IPS DF 19.7 (cell line): ENCODE results near the gene APLP2.

Experiments used
- DNase-seq: peaks from one replicate; pipeline ENCODE4 v3.0.0-alpha.2; 2013; ENCODE audit warnings: low read depth, low spot score

APLP2 gene

DNA sequence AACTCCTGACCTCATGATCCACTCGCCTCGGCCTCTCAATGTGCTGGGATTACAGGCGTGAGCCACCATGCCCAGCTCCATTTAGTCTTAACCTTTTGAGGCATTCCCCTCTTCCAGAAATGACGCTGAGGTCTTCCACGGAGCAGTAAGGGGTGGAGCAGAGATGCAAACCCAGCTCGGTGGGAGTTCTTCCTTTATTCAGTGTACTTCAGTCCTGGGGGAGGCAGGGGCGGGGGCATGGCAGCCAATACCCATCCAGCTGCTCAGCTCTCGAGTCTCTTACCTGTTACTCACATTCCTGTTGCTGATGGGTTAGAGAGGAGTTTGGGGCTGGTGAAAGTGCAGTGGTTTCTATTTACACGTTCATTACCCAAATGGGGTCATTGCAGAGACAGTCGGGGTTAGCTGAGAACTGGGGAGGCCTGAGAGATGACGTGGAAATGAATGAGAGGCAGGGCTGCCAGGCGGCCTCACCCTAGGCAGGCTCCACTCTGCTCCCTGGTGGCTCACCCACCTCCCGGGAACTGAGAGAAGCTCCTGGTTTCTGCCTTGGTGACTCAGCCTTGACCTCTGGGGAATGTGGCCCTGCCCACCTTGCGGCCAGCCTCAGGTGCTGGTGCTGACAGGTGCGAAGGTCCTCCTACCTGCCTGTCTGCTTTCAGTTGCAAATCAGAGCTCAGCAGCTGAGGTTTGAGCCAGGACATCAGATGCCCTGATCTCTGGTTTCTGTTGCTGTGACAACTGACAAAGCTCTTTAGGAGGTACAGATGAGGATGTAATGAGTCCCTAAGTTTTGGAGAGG lies 76.5 kb downstream of the APLP2 start:
- DNase-seq, result peak; percentile 92

DNA sequence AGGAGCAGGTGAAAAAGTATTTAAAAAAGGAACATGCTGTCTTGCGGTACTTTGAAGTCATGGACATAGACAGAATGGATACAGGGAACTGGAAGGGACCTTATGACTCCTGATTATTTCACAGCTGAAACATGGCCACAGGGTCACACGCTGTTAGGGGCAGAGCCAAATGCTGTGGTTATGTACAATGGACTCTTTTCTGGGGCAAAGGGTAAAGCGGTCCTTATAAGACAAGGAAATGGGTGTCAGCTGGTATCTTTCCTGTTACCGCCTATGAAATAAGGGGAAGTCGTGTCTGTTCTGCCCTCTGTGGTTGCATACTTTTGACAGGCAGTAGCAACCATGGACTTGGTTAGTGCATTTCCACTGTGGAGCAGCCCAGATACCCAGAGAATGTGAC lies 77.1 kb downstream of the APLP2 start:
- no peak for DNase-seq

DNA sequence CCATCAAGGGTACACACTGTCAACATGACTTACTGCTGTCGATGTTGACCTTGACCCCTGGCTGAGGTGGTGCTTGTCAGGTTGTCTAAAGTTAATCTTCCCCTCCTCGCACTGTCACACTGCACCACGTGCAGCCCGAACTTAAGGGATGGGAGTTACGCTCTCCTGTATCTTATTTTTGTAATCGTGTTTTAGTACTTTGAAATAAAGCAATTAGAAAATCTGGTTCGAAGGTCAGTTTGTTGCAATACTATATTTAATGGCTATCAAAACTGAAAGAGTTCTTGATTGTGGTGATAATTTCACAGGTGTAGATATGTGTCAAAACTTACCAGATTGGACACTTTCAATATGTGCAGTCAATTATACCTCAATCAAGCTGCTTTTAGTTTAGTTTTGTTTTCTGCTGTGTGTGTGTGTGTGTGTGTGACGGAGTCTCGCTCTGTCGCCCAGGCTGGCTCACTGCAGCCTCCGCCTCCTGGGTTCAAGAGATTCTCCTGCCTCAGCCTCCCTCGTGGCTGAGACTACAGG lies 79.2 kb downstream of the APLP2 start:
- no peak for DNase-seq

DNA sequence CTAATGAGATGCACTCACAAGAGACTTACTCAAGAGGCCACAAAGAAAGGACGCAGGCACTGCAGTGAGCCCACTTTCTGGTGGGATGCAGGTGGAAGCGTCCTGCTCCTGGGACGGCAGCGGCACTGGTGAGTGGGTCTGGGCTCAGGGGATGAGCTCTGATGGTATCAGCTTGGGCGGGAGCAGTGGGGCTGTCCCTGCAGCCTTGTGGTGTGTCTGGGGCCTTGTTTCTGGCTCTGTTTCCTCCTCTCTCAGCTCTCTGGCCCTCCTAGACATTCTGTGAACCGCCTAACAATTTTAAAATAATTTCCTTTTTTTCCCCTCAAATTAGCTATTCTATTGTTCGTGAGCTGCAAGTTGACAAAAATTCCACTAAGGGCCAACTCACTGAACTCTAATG lies 81.1 kb downstream of the APLP2 start:
- DNase-seq, result no peak

DNA sequence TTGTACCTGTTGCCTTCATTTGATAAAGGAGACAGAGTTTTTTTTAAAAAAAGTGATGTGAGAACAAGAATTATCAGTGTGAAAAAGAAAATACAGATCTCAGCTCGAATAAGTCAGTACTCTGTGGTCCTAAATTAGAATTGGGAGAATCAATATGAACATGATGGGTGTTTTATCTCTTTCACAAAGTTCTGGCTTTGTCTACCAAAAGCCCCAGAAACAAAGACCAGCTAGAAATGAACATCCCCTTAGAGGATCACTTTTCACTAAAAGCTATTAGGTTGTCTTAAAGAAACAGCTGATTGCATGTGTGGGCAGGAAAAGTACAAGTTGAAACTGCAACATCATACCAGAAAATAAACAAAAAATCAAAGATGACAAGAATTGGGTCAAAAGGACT lies 81.5 kb downstream of the APLP2 start:
- DNase-seq, result no peak

DNA sequence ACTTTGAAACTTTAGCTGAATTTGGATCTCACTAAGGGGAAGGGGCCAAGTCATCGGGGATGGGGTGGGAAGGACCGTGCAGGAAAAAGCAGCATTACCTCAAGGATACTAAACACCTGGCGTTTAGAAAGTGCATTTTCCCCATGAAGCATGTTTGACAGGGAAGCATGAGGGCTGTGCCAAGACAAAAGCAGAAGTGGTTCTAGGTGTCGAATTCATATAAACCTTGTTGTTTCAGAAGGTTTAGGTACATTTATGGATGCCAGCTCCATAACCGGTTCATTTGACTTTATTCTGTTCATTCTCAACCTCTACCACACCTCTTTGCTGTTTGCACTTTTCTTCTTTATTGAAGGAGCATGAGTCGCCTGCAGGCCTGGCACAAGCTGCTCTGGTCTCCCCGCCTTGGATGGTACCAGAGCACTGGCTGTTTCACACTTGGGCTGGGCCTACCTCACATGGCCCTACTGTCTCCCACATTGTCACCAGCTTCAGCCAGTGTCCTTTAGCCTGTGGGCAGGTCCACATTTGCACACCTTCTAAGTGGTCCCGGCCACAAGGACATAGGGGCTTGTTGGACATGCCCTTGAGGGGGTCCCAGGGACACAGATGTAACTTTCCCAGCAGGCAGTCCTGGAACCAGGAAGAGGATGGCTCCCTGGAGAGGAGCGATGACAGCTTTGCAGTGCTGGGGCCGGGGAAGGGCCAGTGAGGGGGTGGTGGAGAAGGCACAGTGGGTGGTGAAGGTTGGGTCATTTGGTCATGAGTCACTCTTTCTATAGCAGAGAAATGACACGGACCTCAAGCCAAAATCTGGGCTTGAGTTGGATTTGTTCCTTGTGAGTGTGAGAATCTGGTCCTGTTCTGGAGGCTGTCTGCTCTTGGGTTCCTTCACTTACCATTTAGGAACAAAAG lies 86.7 kb downstream of the APLP2 start:
- no peak for DNase-seq

DNA sequence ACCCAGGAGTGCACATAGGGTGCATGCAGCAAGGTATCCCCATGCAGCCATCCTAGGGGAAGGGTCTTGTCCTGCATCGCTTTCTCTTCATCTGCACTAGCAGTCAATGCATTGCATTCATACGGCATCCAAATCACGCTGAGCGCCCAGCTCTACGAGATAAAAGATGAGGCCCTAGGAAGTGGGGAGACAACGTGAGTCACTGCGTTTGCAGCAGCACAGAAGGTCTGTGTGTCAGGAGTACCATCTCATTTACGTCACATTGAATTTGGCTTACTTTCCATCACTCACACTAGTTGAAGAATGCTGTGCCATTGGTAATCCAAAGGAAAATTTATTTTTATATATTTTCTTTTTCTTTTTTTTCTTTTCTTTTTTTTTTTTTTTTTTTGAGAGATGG lies 87.4 kb downstream of the APLP2 start:
- DNase-seq, result no peak

DNA sequence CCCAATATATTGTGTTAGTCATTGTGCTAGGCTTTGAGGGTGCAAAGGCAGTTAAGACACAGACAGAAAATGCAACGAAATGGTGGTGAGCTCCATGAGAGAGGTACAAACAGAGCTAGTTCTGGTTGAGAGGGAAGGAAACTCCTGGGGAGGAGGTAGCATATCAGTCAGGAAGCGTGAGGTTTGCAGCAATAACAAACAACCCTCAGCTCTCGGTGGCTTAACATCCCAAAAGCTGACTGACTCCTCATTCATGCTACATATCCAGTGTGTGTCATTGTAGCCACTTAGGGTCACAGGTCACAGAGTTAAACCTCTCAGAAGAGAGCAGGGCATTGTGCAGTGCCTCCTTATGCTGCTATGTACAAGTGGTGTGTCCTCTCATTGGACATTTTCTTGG lies 88.1 kb downstream of the APLP2 start:
- DNase-seq, result no peak

DNA sequence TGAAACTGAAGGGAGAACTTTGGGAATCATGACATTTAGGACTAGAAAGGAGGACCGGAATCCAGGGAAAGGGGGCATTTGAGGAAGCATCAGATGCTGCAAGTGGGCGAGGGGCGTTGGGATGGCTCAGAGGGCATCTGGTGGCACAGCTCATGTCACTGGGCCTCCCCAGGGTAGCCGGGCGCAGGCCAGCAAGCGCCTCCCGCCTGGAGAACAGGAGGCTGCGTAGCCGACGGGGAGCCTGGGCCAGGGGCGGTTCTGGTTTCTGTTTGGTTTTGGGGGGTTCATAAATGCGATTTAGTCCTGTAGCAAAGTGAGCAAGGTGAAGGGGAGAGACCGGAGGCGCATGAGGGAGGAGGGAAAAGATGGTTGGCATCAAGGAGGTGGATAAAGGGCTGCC lies 89.4 kb downstream of the APLP2 start:
- DNase-seq, result no peak

DNA sequence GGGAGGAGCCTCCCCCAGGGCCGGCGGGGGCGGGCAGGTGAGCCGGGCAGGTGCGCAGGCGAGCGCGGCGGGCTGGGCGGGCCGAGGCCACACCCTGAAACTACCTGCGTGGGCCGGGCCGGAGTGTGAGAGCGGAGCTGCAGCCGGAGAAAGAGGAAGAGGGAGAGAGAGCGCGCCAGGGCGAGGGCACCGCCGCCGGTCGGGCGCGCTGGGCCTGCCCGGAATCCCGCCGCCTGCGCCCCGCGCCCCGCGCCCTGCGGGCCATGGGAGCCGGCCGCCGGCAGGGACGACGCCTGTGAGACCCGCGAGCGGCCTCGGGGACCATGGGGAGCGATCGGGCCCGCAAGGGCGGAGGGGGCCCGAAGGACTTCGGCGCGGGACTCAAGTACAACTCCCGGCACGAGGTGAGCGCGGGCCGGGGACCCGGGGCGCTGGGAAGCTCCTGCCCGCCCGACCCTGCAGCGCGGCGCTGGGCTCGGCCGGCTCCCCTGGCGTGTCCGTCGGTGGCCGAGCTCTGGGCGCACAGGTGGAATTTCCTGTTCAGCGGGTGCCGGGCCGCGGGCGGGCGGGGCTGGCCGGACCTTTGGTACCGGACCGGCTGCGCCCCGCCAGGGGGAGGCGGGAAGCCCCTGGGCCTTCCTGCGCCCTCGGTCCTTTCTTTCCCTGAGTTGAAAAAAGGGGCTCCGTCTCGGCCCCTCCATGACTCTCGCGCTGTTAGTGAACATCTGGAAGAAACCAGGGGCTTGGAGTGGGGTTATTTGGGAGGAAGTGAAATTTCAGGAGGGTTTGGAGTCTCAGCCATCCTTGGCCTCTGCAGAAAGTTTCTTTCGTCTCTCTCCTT lies 90.2 kb downstream of the APLP2 start, which contains the start of gene ST14:
Gene ST14, plus strand, starts transcription at position 126 of the 841 bp plus-strand sequence. Its CDS starts 198 bp downstream, at position 324.
- no peak for DNase-seq

DNA sequence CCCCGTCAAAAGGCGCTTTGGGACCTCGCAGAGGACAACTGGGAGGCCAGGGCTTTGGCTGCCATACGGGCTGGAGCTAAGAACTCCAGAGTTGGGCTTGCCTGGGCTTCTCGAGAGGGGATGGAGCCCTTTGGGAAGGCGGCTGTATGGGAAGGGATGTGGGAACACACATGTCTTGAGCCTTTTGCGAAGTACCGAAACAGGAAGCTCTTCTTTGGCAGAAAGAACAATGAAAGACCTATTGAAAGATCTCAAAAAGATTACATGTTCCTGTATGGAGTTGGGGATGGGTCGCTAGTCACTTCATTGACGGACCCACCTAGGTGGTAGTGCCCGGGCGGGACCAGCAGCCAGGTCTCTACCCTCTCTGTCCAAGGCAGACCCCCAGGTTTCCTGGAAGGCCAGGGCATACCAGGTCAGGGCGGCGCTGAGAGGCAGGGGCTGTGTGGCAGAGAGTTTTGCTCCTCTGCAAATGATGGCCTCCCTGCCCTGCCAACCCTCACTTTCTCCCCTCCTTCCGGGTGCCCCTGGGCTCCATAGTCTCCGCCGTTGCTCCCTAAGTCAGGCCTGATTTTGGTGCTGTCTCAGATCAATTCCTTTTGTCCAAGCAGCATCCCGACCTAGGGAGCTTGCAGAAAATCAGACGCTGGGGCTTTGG lies 90.9 kb downstream of the APLP2 start:
- no peak for DNase-seq

DNA sequence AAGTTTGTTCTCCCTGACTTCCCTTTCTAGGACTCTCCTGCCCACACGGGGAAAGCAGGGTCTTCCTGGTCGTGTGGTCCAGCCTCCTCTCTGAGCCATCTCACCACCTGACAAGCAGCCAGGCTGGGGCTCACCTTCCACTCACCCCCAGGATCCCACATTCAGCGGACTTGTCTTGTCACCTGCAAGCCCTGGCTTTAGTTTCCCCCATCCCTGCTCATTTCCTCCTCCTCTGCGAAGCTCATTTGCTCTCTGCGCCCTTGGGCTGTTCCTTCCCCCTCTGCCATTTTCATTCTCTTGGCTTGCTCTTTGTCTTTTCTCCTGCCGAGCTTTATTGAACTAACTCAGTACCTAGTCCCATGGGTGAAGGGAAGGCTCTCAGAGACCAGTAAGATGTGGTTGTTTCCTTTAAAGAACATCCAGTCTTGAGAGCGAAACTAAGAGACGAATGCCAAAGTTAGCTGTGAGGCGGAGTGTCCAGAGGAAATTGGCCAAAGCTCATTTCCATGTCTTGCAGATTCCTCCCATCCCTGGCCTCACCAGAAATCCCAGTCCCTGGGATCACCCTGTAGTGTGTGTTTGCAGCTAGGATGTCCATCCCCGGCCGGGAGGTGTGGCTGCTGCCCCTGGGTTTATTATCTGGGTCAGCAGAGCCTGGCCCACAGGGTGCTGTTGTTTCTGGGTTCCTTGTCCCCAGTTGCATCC lies 91.9 kb downstream of the APLP2 start:
- DNase-seq, result no peak

DNA sequence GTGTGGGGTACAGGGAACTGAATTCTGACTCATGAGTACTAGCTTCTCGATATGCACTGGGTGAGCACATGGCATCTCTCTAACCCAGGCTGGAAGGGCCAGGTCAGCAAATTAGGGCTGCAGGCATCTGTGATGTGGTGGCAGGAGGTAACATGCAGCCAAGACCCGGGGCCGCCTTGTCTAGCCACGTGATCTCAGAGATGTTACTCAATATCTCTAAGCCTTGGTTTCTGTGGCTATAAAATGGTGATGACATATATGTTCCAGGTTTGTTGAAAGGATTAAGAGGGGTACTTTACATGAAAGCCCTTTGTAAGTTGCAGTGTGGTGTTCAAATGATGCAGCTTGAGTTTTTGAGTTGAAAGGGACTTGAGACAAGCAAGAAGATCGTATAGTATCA lies 93.0 kb downstream of the APLP2 start:
- no peak for DNase-seq

DNA sequence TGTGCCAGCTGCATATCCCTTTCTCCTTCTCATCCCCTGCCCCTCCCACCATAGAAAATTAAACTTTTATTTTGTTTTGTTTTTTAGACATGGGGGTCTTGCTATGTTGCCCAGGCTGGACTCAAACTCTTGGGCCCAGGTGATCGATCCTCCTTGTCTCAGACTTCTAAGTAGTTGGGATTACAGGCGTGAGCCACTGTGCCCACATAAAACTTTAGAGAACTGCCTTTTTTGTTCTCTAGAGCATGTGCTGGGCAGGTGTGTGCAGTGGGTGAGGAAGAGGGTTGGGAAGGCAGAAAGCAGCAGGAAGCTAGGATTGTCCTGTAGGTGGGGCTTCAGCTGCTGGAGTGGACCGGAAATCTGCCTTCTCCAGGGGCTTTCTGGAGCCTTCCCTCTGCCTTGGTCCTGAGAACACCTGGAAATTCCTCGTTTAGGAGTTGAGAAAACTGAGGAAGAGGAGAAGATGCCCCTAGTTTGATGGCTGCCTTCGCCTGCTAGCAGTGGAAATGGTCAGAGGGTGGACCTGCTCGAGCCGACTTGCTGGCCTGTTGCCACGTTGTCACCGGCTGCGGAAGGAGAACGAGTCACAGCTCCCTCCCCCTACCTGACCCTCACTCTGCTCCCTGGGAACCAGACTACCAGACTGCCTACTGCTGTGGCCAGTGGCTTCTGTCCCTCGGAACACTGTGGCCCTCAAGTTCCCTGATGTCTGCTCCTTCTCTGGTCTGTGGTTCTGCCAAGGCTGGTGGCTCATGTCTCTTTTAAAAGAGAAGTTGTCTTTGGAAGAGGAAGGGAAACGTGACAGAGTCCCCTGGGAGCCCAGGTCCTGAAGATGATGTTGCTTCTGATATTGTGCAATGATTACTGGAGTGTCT lies 93.9 kb downstream of the APLP2 start:
- no peak for DNase-seq

DNA sequence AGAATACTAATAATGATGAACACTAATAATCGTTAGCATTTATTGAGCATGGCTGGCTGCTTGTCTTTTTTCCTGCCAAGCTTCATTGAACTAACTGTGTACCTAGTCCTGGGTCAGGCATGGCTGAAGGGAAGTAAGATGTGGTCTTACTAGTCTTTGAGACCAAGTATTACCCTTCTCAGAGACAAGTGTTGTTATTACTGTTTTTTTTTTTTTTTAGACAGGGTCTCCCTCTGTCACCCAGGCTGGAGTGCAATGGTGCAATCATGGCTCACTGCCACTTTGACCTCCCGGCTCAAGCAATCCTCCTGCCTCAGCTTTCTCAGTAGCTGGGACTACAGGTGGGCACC lies 94.5 kb downstream of the APLP2 start:
- no peak for DNase-seq

DNA sequence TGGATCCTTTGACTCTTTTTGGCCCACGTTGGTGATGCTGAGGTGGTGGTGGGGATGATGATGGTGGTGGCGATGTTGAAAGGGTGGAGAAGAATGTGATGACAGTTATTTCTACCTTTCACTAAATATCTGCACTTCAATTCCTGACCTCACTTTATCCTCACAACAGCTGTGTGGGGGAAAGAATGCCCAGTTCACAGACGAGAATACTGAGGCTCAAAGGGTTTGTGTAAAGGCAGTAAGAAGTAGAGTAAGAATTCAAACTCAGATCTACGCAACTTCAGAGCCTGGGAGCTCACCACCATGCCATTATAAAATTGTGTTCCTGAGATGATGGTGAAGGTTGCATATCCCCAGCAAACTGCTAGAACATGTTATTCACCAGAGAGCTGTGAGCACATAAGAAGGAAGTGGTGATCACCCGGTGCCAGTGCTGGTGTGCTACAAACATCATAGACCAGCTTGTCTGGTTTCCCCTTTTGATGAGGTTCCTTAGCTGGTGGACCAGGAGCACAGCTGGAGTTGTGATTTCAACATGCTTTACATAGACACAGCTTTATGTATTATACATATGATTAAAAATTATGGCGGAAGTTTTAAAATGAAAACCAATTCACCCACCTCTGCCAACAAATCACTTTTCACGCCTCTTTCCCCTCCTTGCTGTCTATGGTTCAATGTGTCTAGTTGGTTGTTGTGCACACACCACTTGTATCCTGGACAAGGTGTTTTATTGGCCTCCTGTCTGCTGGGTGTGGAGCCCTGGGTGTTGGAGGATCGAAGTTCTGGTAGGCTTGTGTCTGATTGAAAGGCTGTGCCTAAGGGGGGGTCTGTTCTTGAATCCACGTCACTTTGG lies 96.1 kb downstream of the APLP2 start:
- DNase-seq, result no peak

DNA sequence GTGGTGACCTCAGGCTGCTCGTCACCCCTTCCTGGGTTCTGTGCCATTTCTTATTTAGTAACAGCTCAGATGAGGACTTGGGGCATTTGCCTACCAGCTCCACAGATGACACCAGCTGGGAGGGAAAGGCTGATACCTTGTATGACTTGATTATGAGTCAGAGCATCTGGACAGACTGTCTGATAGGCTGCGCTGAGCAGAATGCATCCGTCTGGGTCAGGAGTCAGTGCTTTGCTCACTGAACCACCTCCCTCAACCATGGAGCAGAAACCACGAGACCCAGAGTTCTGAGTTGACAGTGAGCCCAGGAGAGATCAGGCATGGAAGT lies 96.7 kb downstream of the APLP2 start:
- DNase-seq, result no peak

DNA sequence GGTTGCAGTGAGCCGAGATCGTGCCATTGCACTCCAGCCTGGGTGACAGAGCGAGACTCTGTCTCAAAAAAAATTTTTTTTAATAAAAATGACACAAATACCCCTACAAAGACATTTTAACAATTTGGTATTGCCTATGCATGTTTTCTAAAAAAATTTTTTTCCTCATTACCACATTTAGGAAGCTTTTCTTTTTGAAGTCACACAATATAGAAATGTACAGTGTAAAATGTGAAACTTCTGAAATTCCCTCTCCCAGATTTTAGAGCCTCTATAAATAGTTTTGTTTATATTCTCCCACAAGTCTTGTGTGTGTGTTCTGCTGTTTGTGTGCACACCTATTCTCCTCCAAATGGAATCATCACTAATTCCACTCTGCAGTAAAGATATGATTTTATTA lies 97.5 kb downstream of the APLP2 start:
- DNase-seq, result no peak

DNA sequence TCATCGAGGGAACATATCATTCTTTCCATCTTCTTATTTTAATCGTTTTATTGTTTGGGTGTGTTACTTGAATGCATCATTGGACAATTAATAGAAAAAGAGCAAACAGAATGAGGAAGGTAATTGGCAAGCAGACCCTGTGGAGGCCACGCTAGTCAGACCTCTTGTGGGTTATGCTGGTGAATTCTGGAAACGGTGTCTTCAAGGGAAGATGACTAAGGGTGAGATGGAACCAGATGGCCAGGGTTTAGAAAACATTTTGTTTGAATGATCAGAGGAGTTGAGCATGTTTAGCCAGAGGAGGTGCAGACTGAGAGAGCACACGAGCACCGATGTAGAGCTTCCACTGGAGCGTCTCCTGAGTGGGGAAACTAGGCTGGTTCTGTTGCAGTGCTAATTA lies 98.4 kb downstream of the APLP2 start:
- DNase-seq, result no peak
